ENCODE measurements around the gene NHSL1.

The NHSL1 gene

GRCh38 chr6:138499303-138500018 lies at the start of gene NHSL1:
NHSL1 (minus strand) TSS chr6:138499494; CDS start chr6:138499290, 204 bp downstream.
- DNase-seq (ENCODE audit: low read depth in 3 of 3): no peak

GRCh38 chr6:138546733-138547185 lies 47.5 kb upstream of the NHSL1 start:
- no peak for DNase-seq (ENCODE audit: low read depth in 3 of 3)

- DNase-seq (ENCODE audit: low read depth in 3 of 3): no peak
Observed at GRCh38 chr6:138545621-138545980, 46.3 kb upstream of the NHSL1 start.

GRCh38 chr6:138544501-138544900 lies 45.2 kb upstream of the NHSL1 start:
- DNase-seq (ENCODE audit: low read depth in 3 of 3): no peak

- no peak for DNase-seq (ENCODE audit: low read depth in 3 of 3)
Observed at GRCh38 chr6:138543657-138544056, 44.4 kb upstream of the NHSL1 start.

- no peak for DNase-seq (ENCODE audit: low read depth in 3 of 3)
Observed at GRCh38 chr6:138541823-138542481, 42.7 kb upstream of the NHSL1 start.

GRCh38 chr6:138540468-138540867 lies 41.2 kb upstream of the NHSL1 start:
- no peak for DNase-seq (ENCODE audit: low read depth in 3 of 3)

GRCh38 chr6:138539876-138540275 lies 40.6 kb upstream of the NHSL1 start:
- no peak for DNase-seq (ENCODE audit: low read depth in 3 of 3)

GRCh38 chr6:138538390-138539031 lies 39.2 kb upstream of the NHSL1 start:
- DNase-seq (ENCODE audit: low read depth in 3 of 3): no peak

- no peak for DNase-seq (ENCODE audit: low read depth in 3 of 3)
Observed at GRCh38 chr6:138537106-138537505, 37.8 kb upstream of the NHSL1 start.

- no peak for DNase-seq (ENCODE audit: low read depth in 3 of 3)
Observed at GRCh38 chr6:138535728-138536455, 36.6 kb upstream of the NHSL1 start.

GRCh38 chr6:138533667-138534066 lies 34.4 kb upstream of the NHSL1 start:
- no peak for DNase-seq (ENCODE audit: low read depth in 3 of 3)

- no peak for DNase-seq (ENCODE audit: low read depth in 3 of 3)
Observed at GRCh38 chr6:138531387-138531786, 32.1 kb upstream of the NHSL1 start.

- DNase-seq (ENCODE audit: low read depth in 3 of 3): no peak
Observed at GRCh38 chr6:138529478-138529877, 30.2 kb upstream of the NHSL1 start.

- no peak for DNase-seq (ENCODE audit: low read depth in 3 of 3)
Observed at GRCh38 chr6:138528956-138529355, 29.7 kb upstream of the NHSL1 start.

GRCh38 chr6:138528137-138528536 lies 28.8 kb upstream of the NHSL1 start:
- no peak for DNase-seq (ENCODE audit: low read depth in 3 of 3)

GRCh38 chr6:138527411-138528088 lies 28.3 kb upstream of the NHSL1 start:
- DNase-seq (ENCODE audit: low read depth in 3 of 3): no peak

- DNase-seq (ENCODE audit: low read depth in 3 of 3): no peak
Observed at GRCh38 chr6:138526822-138527235, 27.5 kb upstream of the NHSL1 start.

- DNase-seq (ENCODE audit: low read depth in 3 of 3): no peak
Observed at GRCh38 chr6:138525355-138525754, 26.1 kb upstream of the NHSL1 start.

GRCh38 chr6:138524526-138524925 lies 25.2 kb upstream of the NHSL1 start:
- DNase-seq (ENCODE audit: low read depth in 3 of 3): no peak

GRCh38 chr6:138523347-138524210 lies 24.3 kb upstream of the NHSL1 start:
- DNase-seq (ENCODE audit: low read depth in 3 of 3): no peak
